Thoracic aorta (tissue), 2 donors: ENCODE data around the gene CD84. TPM values are rescaled to one million over a fixed set of nuclear protein-coding genes. Genes with fewer than 3 reads are reported as not detected.
"Not testable (repeated sequence)": the region's sequence is repeated elsewhere in the genome, so short reads cannot be mapped to it uniquely, and the experiment has no call there.

Source experiments
- ATAC-seq: fragments of 150-250 bp; one replicate; pipeline ENCODE4 v1.8.0; 2017; ENCODE audit warnings: low read depth; ENCODE audit not compliant: insufficient number of reproducible peaks, low FRiP score
- DNase-seq: peaks from one replicate; pipeline ENCODE4 v3.0.0-alpha.2; 2020; ENCODE audit warnings: low spot score
- H3K27ac ChIP-seq, 2 donors: fragments of 200-600 bp; sonication (generic); 1 replicate in 1 of 2; 2 replicates in 1 of 2; pipeline ENCODE4 v1.5.1; 2016; ENCODE audit warnings: mild to moderate bottlenecking in 2 of 2, moderate library complexity in 2 of 2
- H3K27me3 ChIP-seq: fragments of 200-600 bp; sonication (generic); replicated peaks from 2 replicates; pipeline ENCODE4 v1.6.0; 2016; ENCODE audit warnings: mild to moderate bottlenecking; ENCODE audit not compliant: insufficient read depth
- H3K36me3 ChIP-seq: fragments of 200-600 bp; sonication (generic); one replicate; pipeline ENCODE4 v1.5.1; 2016
- H3K4me1 ChIP-seq, 2 donors: fragments of 200-600 bp; sonication (generic); 1 replicate in 1 of 2; 2 replicates in 1 of 2; pipeline versions ENCODE4 v1.5.1 to v1.6.0; 2016; ENCODE audit warnings: low read depth in 2 of 2, mild to moderate bottlenecking in 1 of 2; ENCODE audit not compliant: control insufficient read depth in 1 of 2
- H3K4me3 ChIP-seq: fragments of 200-600 bp; sonication (generic); 2 replicates; pipeline ENCODE4 v1.5.1; 2016; ENCODE audit warnings: mild to moderate bottlenecking
- H3K9me3 ChIP-seq: fragments of 200-600 bp; sonication (generic); 2 replicates; pipeline ENCODE4 v1.5.1; 2016
- total RNA-seq, 2 donors: library from RNA; depleted of rRNA; stranded (reverse); fragments of >200 nt; gene quantifications; one replicate each; pipeline versions ENCODE4 v1.1.0 to v1.2.3, GENCODE V29; 2016
- TF ChIP-seq, protein P1 (sequence below): fragments of 200-600 bp; sonication (generic); IDR thresholded peaks from one replicate; pipeline ENCODE4 v1.5.1; 2019; ENCODE audit warnings: antibody characterized with exemption

Gene CD84
- total RNA-seq, 2 donors from 2014 or later, result 11.6 to 12.7 TPM

DNA sequence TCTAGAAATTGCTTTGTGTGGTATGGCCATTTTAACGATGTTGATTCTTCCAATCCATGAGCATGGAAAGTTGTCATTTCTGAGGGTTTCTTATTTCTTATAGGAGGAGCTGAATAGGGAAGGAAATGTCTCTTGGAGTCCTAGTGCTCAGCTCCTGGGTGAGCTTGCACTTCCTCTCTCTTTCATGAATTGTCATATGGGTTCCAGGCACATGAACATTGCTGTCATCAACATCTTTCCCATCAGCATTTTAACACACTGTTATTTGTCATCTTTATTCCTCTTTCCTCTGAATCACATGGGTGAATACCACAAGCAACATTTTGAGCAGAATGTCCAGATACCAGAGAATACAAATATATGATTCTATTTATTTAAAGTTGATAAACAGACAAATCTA is 79.7 kb downstream of the CD84 start:
- no peak overlapping the region for H3K27ac ChIP-seq

DNA sequence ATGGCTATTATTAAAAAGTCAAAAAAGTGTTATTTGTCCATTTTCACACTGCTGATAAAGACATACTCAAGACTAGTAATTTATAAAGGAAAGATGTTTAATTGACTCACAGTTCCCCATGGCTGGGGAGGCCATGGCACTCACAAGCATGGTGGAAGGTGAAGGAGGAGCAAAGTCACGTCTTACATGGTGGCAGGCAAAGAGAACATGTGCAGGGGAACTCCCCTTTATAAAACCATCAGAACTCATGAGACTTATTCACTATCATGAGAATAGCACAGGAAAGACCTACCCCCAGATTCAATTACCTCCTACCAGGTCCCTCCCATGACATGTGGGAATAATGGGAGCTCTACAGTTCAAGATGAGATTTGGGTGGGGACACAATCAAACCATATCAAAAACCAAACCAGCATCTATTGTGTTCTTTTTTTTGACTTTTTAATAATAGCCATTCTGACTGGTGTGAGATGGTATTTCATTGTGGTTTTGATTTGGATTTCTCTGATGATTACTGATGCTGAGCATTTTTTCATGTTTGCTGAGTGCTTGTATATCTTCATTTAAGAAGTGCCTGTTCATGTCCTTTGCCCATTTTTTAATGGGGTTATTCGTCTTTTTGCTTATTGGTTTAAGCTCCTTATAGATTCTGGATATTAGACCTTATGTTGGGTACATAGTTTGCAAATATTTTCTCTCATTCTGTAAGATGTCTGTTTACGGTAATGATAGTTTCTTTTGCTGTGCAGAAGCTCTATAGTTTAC is 80.8 kb downstream of the CD84 start:
- not testable (repeated sequence) for DNase-seq, H3K27me3 ChIP-seq, H3K36me3 ChIP-seq, H3K9me3 ChIP-seq, ATAC-seq, H3K4me3 ChIP-seq, H3K27ac ChIP-seq, H3K4me1 ChIP-seq

More for the DNA sequence above, 79.7 kb downstream of the CD84 start:
- Histone ChIP-seq H3K36me3 (no peaks in the 10 kb centered on the region), H3K9me3 (peaks cover 3% of the 10 kb centered on the region), H3K4me1 (no peaks in the 10 kb centered on the region), H3K4me3 (no peak overlapping the region), H3K27me3 (no peaks in the 10 kb centered on the region)
- TF ChIP-seq, protein P1, sequence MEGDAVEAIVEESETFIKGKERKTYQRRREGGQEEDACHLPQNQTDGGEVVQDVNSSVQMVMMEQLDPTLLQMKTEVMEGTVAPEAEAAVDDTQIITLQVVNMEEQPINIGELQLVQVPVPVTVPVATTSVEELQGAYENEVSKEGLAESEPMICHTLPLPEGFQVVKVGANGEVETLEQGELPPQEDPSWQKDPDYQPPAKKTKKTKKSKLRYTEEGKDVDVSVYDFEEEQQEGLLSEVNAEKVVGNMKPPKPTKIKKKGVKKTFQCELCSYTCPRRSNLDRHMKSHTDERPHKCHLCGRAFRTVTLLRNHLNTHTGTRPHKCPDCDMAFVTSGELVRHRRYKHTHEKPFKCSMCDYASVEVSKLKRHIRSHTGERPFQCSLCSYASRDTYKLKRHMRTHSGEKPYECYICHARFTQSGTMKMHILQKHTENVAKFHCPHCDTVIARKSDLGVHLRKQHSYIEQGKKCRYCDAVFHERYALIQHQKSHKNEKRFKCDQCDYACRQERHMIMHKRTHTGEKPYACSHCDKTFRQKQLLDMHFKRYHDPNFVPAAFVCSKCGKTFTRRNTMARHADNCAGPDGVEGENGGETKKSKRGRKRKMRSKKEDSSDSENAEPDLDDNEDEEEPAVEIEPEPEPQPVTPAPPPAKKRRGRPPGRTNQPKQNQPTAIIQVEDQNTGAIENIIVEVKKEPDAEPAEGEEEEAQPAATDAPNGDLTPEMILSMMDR, result no peak
- no peak for DNase-seq
- no peak for ATAC-seq

DNA sequence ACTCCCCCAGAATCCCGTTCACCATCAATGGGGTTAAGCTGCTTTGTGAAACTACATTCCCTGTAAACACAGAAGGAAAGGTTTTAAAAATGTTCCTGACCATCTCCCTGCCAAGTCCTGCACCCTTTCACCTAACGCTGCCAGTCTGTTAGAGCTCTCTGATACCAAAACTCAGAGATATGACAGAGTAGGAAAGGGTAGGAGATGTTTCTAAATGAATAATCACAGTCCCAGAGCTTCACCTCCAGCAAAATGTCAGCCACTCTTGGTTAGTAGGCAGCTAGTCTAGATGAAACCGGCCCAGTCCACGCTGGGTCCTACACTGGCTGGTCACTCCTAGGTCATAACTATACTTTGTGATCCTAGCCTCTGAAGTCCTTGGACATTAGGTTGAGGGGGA is 83.0 kb downstream of the CD84 start:
- TF ChIP-seq, protein P1, result no peak
- ATAC-seq, result no peak
- no peaks in the 10 kb centered on the region for H3K36me3 ChIP-seq
- H3K4me3 ChIP-seq, result no peak overlapping the region
- no peaks in the 10 kb centered on the region for H3K4me1 ChIP-seq
- no peaks in the 10 kb centered on the region for H3K27me3 ChIP-seq
- peaks cover 3% of the 10 kb centered on the region for H3K9me3 ChIP-seq
- no peak for DNase-seq
- no peak overlapping the region for H3K27ac ChIP-seq

DNA sequence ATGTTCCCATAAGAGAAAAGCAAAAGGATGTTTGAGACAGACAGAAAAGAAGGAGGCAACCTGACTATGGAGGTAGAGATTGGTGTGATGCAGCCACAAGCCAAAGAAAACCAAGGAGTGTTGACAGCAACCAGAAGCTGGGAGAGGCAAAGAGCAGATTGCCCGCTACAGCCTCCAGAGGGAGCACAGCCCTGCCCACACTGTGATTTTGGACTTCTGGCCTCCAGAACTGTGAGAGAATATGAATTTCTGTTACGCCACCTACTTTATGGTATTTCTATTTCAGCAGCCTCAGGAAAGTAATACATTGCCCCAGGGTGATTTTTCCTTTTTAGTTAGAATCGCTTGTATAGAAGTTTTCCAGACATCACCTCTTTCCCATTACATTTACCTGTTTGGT is 84.7 kb downstream of the CD84 start:
- ATAC-seq, result no peak
- TF ChIP-seq, protein P1, result no peak
- Histone ChIP-seq H3K4me3 (no peak overlapping the region), H3K4me1 (no peaks in the 10 kb centered on the region), H3K27me3 (no peaks in the 10 kb centered on the region), H3K36me3 (no peaks in the 10 kb centered on the region), H3K9me3 (peaks cover 3% of the 10 kb centered on the region), H3K27ac (no peak overlapping the region)
- DNase-seq, result no peak

DNA sequence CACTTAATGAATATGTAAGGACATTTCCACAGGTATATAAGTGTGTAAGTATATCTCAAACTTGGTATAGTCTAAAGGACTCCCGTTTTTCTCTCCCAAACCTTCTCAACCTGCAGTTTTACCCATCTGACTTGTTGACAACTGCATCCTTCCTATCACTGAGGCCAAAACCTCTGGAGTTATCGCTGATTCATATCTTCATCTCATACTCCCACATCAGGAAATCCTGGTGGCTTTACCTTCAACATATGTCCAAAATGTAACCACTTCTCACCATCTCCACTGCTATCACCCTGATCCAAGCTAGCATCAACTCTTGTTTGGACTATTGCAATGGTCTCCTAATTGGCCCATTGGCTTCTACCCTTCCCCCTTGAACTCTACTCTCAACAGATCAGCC is 86.7 kb downstream of the CD84 start:
- H3K4me1 ChIP-seq, result no peaks in the 10 kb centered on the region

More for the DNA sequence above, 86.7 kb downstream of the CD84 start:
- H3K27ac ChIP-seq, result no peak overlapping the region
- no peak for ATAC-seq
- H3K27me3 ChIP-seq, result no peaks in the 10 kb centered on the region
- no peak overlapping the region for H3K4me3 ChIP-seq
- no peak for DNase-seq
- no peaks in the 10 kb centered on the region for H3K36me3 ChIP-seq
- no peaks in the 10 kb centered on the region for H3K9me3 ChIP-seq
- TF ChIP-seq, protein P1, result no peak
